Measurements from ENCODE around the gene PAK6. TPM values are rescaled to one million over a fixed set of nuclear protein-coding genes. Genes with fewer than 3 reads are reported as not detected.

The PAK6 gene
- polyA plus RNA-seq, 2 of the 4 experiments (the other 2 are of a cell fraction) = 0.10 to 0.16 TPM

DNA sequence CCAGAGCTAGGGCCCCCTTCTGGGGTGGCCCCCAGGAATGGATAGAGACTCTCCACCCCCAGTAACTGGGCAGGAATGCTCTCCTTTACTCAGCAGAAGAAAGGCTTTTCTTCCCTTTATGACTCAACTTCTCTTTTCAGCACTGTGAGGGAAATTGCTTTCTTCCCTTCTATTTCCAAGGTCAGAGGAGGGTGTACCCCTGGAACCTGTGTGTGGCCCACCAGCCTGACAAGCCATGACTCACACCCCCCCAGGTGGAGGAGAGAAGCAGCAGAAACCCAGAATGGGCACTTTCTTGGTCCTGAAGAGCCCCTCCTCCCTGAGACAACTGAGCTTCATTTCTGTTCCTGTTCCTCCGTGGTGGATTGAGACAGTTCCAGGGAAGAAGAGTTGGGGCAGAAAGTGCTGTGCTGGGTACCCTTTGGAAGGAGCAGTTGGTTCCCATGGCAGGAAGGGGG lies 46.7 kb downstream of the PAK6 start:
- no peak for DNase-seq (ENCODE audit: low read depth in 1 of 2, low spot score in 1 of 2)
- TF ChIP-seq CEBPB (IDR thresholded peaks at IDR 0.05) (no peak), MYC (IDR thresholded peaks at IDR 0.05; ENCODE audit: borderline replicate concordance, low read length) (no peak), MAZ (IDR thresholded peaks at IDR 0.05; ENCODE audit: borderline replicate concordance, low read depth, low read length) (no peak), NR3C1 (IDR thresholded peaks at IDR 0.05) (no peak), HDAC2 (IDR thresholded peaks at IDR 0.05) (no peak), CHD2 (IDR thresholded peaks at IDR 0.05; ENCODE audit: low read length, partially characterized antibody) (no peak), HOXA7 (CRISPR knock-in tag; IDR thresholded peaks at IDR 0.05) (no peak), FOSL2 (IDR thresholded peaks at IDR 0.05) (no peak), FOSL2 (CRISPR knock-in tag; IDR thresholded peaks at IDR 0.05) (no peak), RNF2 (IDR thresholded peaks at IDR 0.05; ENCODE audit: borderline replicate concordance, low read depth) (no peak), HEYL (CRISPR knock-in tag; IDR thresholded peaks at IDR 0.05) (no peak), ZFP36 (IDR thresholded peaks at IDR 0.05; ENCODE audit: borderline replicate concordance, partially characterized antibody) (no peak), NFE2L2 (conservative IDR thresholded peaks at IDR 0.05; ENCODE audit: low read length) (no peak), CBX8 (IDR thresholded peaks at IDR 0.05) (no peak), FOXS1 (CRISPR knock-in tag; IDR thresholded peaks at IDR 0.05) (no peak), FOSB (CRISPR knock-in tag; IDR thresholded peaks at IDR 0.05) (no peak)
- TF ChIP-seq, protein P1, sequence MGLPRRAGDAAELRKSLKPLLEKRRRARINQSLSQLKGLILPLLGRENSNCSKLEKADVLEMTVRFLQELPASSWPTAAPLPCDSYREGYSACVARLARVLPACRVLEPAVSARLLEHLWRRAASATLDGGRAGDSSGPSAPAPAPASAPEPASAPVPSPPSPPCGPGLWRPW (IDR thresholded peaks at IDR 0.05) = no peak
- TF ChIP-seq, protein P2, sequence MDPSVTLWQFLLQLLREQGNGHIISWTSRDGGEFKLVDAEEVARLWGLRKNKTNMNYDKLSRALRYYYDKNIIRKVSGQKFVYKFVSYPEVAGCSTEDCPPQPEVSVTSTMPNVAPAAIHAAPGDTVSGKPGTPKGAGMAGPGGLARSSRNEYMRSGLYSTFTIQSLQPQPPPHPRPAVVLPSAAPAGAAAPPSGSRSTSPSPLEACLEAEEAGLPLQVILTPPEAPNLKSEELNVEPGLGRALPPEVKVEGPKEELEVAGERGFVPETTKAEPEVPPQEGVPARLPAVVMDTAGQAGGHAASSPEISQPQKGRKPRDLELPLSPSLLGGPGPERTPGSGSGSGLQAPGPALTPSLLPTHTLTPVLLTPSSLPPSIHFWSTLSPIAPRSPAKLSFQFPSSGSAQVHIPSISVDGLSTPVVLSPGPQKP (IDR thresholded peaks at IDR 0.05; ENCODE audit: low read depth, low read length) = no peak
- TF ChIP-seq, protein P3, sequence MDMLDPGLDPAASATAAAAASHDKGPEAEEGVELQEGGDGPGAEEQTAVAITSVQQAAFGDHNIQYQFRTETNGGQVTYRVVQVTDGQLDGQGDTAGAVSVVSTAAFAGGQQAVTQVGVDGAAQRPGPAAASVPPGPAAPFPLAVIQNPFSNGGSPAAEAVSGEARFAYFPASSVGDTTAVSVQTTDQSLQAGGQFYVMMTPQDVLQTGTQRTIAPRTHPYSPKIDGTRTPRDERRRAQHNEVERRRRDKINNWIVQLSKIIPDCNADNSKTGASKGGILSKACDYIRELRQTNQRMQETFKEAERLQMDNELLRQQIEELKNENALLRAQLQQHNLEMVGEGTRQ (IDR thresholded peaks at IDR 0.05) = no peak
- H3K27ac ChIP-seq = 0 out of 6 replicates have a peak overlapping the region, but pooled peaks of 1 of the 2 experiments have one; percentile 31
- ATAC-seq = no peak
- H3K4me2 ChIP-seq = no peak overlapping the region
- POLR2A ChIA-PET = no interaction called here
- H3K4me1 ChIP-seq = peaks cover 15% of the 10 kb centered on the region; the same call in 2 of the 3 replicates
- CTCF ChIA-PET = interaction anchor here (0.7 to 2.3 kb wide), 10 partner anchors 8 to 136 kb away, joined by 3 to 18 read pairs (median 4); no protein-coding TSS in a partner anchor
- no peak overlapping the region for H3K4me3 ChIP-seq
- no peaks in the 10 kb centered on the region for H3K9me3 ChIP-seq
- no peak for FAIRE-seq
- 20% methylated on average over 1 of the region's 1 CpG for WGBS (ENCODE audit: missing lambda C conversion rate)

DNA sequence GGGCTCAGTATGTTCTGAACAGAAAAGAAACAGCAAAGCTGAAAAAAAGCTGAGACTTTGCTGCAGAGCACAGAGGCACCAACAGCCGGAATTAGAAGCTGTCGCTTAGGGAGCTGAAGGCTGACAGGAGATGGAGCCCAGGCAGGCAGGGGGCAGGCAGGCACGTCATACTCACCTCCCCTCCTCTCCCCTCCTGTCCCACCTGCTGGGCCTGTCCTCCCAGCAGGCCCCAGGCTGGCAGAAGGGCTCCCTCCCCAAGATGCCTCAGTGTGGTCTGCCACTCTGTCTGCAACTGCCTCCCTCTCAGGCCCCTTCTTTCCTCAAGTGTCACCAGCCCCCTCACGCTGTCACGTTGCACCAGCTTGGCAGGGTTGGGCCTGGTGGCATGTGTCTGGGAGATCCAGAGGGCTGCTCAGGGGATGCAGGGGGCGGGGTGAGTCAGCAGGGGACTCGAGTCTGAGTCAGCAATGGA lies 47.2 kb downstream of the PAK6 start:
- Histone ChIP-seq H3K4me1 (peaks cover 15% of the 10 kb centered on the region; the same call in 2 of the 3 replicates), H3K27ac (0 out of 6 replicates have a peak overlapping the region, but pooled peaks of 1 of the 2 experiments have one; percentile 31), H3K4me3 (no peak overlapping the region), H3K4me2 (no peak overlapping the region), H3K9me3 (no peaks in the 10 kb centered on the region)
- no peak for FAIRE-seq
- 67% methylated on average over 6 of the region's 7 CpGs for WGBS (ENCODE audit: missing lambda C conversion rate)
- TF ChIP-seq, protein P3 (IDR thresholded peaks at IDR 0.05) = no peak
- no peak for TF ChIP-seq HOXA7 (CRISPR knock-in tag; IDR thresholded peaks at IDR 0.05)
- no peak for TF ChIP-seq EHMT2 (IDR thresholded peaks at IDR 0.05; ENCODE audit: low read depth)
- TF ChIP-seq, protein P4, sequence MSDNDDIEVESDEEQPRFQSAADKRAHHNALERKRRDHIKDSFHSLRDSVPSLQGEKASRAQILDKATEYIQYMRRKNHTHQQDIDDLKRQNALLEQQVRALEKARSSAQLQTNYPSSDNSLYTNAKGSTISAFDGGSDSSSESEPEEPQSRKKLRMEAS (IDR thresholded peaks at IDR 0.05) = no peak
- TF ChIP-seq SMC3 (IDR thresholded peaks at IDR 0.05) = no peak
- TF ChIP-seq SREBF2 (IDR thresholded peaks at IDR 0.05) = no peak
- ATAC-seq = no peak
- no peak for DNase-seq (ENCODE audit: low read depth in 1 of 2, low spot score in 1 of 2)
- POLR2A ChIA-PET = no interaction called here
- CTCF ChIA-PET = interaction anchor here (0.7 to 2.3 kb wide), 7 partner anchors 9 to 135 kb away, joined by 3 to 18 read pairs (median 4); no protein-coding TSS in a partner anchor
